ENCODE measurements around the gene FOXD1.

GRCh38 chr5:73469878-73470277, 21.3 kb upstream of the FOXD1 start:
- TF ChIP-seq CTCF (IDR thresholded peaks at IDR 0.05) = no peak
- TF ChIP-seq POLR2A (IDR thresholded peaks at IDR 0.05) = no peak
